Measurements from ENCODE around the gene ELMOD3.
"Not testable (repeated sequence)": the region's sequence is repeated elsewhere in the genome, so short reads cannot be mapped to it uniquely, and the experiment has no call there.

The ELMOD3 gene

DNA sequence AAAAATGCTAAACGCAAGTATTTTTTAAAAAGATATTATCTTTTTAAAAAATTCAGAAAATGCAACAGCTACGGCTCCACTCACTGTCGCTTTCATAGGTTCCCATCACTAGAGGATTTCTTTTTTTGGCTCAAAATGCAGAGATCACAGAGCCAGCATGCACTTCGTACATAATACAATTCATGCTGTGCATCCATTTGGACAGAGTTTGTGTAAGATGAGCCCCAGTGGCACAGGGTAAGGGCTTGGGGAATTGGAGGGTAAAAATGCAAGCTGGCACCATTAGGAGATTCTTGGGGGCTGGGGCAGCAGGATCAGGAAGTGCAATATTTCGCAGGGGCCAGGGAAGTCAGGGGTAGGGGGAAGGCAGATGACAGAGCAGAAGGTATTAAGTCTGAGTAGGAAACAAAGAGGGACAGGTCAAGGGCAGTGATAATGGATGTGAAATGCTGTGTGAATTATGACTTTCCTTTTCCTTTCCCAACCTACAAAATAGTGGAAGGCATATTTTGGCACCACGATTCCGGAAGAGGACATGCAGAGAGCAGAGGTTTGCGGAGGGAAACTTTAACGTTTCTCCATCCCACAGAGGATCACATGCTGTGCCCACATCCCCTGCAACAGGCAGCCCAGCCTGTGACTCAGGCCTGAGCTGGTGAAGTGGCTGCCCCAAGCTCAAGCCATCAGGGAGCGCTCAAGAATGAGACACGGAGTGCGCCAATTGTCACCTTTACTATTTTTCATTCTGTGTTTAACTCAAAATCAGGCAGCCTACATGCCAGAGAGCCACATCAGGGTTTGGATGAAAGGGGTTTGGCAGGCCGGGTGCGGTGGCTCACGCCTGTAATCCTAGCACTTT, 50.9 kb downstream of the ELMOD3 start:
- DNase-seq, result peak; percentile 66

DNA sequence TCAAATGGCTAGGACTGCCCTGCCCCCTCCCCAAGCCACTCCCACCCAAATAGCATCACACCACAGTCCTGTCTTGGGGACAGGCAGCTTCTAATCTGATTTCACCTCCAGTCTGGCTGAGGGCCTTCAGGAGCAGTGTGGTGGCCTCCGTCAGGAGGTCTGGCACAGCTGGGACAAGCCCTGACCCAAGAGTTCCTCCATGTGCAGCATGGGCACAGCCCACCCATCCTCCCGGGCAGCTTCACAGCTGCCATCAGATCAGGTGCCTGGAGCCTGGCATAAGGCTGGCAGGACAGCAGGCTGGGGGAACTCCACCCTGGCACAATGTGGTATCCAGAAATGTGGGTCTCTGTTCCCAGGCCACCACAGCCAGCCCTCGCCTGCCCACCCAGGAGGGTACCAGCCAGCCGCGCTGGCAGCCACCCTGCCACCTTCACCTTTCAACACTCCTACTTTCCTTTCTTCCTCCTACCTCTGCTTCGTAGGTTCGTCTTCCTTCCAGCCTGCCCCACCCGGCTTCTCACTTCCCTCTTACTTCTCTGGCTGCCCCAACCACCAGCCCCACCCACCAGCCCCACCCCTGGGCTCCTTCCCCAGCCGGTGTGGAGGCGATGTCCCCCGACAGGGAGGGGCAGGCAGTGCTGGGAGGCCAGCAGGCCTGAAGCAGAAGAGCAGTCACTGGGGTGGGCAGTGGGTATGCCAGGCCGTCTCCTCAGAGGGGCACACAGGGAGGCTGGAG, 55.4 kb downstream of the ELMOD3 start, which contains the start of gene CAPG:
Gene CAPG (minus strand): TSS at position 522 of the 739 bp plus-strand sequence. CDS start 8,221 bp downstream, outside the sequence.
- DNase-seq, result peak; percentile 52

DNA sequence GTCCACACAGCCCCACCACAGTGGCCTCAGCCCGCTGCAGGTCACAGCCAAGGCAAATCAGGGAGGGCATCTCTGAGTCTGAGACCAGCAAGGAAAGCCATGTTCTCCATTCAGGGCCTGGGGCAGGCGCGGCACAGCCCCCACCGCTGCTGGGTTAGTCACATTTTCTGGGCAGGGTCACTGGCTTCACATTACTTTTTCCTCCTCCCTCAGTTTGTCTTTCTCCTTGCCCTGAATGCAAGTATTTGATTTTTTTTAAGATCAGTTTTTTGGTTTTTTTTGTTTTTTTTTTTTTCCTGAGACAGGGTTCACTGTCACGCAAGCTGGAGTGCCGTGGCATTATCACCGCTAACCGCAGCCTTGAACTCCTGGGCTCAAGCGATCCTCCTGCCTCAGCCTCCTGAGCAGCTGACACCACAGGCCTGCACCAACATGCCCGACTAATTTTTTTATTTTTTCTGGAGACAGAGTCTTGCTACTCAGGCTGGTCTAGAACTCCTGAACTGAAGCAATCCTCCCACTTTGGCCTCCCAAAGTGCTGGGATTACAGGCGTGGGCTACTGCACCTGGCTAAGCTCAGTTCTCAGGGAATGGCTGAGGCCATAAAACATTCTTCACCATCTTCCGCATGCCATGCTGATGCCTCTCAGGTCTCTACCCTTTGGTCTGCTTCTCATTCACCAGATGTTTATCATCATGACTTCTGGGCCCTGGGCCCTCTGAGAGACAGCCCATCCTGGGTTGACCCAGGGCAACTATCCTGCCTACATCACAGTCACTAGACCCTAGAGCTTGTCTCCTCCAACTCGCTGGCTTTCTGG, 56.2 kb downstream of the ELMOD3 start:
- DNase-seq, result no peak

DNA sequence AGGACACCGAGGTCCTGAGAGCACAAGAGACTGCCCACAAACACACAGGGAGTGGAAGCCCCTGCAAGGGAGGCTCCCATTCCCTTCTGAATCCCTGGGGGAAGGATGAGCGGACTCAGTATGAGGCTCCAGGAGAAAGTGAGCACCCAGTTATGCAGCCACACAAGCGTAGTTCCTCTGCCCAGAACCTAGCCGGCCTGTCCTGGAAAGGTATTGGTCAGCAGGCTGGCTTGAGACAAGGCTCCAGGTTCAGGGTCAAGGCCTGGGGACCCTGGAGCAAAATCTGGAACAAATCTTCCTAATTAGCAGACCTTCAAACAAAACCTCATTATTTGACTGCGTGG, 56.8 kb downstream of the ELMOD3 start:
- DNase-seq, result no peak

DNA sequence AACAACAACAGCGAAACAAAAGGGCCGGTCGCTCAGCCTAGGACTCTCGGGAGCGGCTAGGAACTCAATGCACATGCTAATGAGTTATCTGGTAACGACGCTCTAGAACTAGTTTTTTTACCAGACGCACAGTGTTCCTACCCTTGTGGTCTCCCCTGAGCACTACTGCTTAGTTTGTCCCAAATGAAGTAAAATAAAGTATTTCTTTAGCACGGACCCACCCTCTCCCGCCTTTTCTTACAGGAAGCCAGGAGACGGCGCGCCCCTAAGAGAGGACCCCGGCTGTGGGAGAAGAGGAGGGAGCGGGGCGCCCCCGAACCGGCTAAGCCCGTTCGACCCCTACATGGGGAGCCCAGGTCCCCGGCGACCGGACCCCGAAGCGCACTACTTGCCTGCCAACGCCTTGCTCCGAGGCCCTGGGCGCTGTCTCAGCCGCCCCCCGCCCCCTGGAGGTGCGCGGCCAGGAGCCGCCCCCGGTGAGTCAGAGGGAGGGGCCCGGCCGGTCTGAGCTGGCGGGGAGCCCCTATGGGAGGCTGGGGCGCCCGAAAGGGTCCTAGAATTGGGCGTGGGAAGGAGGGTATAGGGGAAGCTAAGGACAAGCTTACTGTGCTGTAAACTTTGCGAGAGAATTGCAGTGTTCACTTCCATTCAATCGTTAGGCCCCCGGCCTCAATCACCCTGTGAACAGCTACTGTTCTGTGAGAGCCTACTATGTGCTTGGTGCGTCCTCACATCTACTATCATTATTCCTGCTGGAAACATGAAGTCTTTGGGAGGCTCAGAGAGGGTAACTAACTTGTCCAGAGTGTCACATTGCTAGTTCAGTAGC, 59.2 kb downstream of the ELMOD3 start:
- no peak for DNase-seq

DNA sequence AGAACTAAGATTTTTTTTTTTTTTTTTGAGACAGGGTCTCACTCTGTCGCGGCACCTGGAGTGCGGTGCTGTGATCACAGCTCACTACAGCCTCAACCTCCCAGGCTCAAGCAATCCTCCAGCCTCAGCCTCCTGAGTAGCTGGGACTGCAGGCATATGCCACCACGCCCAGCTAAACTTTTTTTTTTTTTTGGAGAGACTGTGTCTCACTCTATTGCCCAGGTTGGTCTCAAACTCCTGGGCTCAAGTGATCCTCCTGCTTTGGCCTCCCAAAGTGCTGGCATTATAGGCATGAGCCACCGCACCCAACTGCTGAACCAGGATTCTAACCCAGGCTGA, 59.8 kb downstream of the ELMOD3 start:
- DNase-seq, result not testable (repeated sequence)

DNA sequence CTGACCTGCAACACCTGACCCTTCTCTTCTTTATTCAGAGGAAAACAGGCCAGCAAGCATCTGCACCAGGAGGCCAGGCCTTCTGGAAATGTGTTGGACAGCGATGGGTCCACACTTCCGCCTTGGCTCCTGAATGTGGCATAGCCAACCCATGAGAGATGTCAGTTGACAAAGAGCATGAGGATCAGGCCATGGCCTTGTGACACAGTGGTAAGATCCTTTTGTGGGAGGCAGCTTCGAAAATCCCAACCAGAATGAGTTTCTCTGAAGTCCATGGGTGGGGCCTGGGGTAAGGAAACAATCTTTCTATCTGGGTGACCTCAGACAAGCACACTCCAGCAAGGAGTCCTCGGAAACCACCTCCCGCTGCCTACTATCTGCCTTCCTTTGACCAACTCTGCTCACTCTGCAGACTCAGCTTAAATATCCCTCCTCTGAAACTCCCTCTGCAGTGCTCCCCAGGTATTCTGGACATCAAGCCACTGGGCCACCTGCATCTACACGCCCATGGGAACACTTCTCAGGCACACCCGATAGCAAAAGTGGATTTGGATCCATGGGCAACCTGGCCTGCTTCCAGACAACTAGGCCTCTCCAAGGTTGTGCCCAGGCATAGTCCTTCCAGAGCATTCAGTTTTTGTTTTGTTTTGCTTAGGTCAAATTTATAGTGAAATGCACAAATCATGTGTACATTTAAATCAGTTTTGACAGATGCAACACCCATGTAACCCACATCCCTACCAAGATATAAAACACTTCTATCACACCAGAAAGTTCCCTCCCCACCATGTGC, 60.4 kb downstream of the ELMOD3 start:
- DNase-seq, result no peak

DNA sequence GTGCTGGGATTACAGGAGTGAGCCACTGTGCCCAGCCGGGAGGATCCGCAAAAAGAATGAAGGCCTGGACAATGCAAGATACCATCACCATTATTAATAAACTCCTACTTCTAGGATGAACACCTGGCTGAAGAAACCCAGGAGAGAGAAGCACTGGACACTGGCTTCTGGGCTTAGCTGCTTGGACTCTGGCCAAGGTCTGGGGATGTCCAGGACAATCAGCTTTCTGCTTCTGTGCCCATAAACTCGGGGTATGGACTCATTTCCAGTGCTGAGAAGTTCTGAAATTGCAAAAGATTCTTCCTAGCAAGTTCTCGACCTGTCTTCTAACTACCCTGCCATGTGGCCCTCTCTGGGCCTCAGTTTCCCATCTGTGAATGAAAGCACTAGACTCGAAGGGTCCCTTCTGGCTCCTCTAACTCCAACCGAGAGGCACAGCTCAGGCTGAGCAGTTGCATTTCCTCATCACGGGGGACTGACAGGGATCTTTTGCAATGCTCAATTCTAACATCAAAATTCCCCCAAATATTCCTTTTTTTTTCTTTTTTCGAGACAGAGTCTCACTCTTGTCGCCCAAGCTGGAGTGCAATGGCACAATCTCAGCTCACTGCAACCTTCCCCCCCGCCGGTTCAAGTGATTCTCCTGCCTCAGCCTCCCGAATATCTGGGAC, 61.5 kb downstream of the ELMOD3 start:
- DNase-seq, result no peak

DNA sequence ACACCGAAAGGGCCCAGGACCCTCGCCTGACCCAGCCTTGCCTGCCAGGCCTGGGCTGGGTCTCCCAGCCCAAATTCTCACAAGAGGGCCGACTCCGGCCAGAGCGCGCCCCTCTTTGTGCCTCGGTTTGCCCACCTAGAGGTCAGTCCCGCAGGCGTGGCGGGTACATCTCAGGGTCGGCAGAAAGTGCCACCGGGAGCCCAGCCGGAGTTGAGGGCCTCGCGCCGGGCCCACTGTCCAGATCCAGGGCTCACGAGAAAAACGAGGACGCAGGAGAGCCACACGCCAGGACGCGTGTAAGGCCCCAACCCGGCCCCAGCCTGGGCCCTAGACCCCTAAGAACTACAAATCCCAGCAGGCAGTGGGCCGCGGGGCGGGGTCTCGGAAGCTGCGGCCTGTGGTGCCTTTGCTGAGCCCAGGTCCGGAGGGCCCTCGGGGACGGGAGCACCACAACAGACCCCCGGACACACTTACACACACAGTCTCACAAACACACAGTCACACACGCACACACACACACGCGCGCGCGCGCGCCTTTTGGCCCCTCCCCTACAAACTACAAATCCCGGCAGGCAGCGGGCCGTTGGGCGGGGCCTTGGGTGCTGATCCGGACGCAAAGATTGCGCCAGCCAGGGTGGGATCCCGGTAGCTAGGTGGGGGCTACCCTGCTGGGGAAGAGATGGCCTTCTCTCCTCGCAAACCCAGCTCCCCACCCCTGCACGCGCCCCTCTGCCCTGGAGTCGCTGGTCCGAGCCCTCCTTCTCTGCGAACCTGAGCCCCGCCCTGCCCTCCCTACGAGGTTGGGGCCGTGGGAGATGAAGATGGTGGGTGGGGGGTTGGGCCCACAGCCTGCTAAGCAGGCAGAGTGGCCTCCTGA, 63.8 kb downstream of the ELMOD3 start, which contains the start of gene SH2D6:
Gene SH2D6 (plus strand): TSS at position 583 of the 877 bp plus-strand sequence. CDS start 10,752 bp downstream, outside the sequence.
- DNase-seq, result peak; percentile 85

DNA sequence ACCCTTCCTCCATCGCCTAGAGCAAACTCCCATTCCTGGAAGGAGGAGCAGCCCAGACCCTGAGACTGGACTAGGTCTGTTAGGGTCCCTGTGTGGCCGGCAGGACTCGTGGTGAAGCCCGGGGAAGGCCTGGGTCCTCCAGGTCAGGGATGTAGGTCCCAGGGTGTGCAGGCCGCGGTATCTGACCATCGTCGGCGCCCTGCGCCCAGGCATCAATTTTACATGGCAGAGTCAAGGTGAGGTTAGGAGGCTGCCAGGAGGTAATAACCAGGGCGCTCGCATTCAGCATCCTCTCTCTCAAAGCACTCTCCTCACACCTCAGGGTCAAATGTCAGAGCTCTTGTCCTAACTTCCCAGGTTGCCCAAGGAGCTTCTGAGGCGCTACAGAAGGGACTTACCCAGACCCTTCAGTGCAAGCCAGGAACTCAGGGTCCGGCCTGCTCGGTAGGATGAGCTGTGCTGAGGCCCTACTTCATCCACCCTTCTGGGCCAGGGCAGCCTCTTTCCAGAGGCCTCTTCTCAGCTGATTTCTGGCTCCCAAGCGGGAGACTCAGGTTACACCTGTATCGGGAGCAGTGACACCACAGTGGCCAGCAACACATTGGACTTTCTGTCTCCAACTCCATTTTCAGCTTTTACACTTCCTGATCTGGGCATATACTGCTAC, 64.6 kb downstream of the ELMOD3 start:
- DNase-seq, result no peak

DNA sequence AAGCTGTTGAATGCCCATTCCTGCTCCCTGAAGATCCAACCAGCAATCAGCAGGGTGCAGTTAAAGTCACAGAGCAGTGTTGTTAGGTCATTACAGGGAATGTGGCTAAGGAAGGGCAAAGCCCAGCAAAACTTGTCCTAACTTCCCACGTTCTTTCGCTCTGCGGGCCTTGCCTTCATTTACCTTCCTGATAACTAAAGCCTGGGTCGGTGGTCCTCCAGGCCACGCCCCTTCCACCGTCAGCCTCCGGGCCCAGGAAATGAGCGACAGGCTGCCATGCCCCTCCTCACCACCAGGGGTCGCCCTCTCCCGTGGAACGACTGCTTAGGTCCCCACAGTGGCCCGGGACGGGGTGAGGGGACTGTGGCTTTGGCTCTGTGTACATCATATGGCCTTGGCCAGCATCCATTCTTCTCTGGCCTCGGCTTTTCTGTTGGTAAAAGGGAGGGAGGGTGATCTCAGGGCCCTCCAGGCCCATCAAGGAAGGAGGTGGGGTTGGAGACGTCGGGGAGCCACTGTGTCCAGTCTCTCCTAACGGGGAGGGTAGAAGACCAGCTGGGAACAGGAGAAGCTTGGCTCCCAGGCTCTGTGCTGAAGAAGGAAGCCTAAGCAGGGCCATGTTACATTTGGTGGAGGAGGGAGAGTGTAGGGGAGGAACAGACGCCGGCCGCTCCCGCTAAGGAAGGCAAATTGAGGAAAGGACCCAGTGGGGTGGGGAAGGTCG, 66.1 kb downstream of the ELMOD3 start:
- DNase-seq, result peak; percentile 89

DNA sequence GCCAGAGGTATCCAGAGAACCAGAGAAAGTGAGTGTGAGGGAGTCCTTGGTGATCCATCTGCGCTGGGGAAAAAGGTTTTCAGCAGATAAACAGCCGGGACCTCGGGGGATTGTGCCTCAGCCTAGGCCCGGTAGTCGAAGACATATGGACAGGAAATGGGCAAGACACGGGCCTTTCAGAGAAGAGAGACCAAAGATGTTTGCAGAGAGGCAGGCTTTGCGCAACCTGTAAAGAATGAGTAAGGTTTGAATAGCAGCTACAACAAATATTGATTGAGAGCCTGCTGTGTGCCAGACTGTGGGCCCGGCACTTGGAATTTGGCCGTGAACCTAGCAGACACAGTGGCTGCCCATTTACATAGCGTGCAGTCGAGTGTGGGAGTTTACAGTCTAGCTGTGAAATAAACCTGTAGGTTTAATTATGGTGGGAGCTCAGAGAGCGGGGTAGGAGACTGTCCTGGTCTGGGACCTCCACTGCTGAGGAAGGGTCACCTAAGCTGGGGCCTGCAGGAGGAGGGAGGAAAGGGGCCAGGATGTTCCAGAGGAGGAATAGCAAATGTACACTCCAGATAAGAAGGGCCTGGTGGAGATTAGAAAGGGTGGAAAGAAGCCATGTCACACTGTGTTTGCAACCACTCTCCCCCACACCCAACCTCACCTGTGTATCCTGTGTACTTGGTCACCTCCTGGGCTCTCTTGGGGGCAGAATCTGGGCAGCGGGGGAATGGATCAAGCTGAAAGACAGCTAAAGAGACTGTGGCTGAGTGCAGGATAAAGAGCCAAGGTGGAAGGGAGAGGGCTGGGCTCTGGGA, 66.9 kb downstream of the ELMOD3 start:
- DNase-seq, result no peak

DNA sequence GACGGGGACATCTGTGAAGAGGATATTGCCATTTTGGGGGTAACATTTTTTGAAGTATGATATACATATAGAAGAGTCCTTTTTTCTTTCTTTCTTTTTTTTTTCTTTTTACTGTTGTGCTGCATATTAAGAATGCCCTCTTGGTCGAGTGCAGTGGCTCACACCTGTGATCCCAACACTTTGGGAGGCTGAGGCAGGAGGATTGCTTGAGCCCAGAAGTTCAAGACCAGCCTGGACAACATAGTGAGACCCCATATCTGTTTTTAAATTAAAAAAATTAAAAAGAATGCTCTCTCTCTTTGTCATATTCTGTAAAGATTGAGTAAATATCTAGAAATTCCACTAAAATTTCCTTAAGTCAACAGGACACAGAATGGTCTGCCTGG, 67.5 kb downstream of the ELMOD3 start:
- DNase-seq, result no peak

DNA sequence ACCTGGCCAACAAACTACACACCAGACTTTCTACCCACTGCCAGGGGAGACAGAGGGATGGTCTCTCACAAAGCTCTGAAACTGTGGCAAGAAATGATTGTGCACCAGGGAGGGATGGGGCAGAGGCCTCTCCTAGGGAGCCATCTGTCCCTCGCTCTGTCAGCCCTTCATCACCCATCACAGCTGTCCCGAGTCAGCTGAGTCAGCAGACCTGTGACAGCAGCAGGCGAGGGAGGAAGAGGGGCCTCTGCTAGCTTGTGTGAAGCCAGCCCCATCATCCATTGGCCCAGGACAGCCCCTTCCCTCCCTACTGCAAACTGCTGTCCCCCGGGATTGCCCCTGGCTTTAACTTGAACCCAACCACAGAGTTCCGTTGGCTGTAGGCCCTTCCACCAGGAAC, 69.0 kb downstream of the ELMOD3 start:
- DNase-seq, result no peak

DNA sequence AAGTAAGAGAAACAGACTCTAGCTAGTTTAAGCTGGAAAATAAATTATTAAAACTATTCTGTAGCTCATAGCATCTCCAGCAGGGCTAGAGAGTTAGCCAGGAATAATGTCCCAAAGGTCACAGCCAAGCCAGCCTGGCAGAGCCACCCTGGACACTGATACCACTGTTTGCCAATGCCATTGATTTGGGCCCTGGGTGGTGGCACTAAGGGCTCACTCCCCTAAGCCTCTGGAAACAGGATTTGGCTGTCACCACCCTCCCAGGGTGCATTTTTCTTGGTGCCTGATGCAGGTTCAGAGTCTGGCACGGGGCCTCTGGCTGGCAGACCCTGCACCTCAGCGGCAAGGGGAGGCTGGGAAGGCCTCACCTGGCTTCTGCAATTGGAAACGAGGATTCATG, 71.0 kb downstream of the ELMOD3 start:
- DNase-seq, result no peak

DNA sequence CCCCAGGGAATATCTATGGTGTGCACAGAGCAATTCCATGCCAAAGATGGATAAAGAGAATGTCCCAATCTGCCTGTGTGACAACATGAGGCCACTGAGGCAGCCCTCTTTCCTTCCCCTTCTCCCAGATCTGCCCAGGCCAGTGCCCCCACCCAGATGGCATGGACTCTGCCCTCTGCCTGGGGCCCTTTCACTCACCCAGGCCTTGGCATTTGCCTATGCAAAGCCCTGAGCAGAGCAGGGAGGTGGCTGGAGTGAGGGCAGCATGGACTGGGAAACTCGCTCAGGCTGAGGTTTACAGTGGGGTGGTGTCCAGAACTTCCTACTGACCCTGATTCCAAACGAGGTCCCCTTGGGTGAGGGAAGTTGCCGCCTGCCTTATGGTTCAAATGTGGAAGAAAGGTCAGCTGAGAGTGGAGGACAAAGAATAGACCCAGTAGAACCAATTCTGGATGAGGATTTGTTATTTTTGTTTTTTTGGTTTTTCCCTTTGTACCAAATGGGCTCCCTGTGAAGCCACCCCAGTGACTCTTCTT, 72.8 kb downstream of the ELMOD3 start:
- no peak for DNase-seq

DNA sequence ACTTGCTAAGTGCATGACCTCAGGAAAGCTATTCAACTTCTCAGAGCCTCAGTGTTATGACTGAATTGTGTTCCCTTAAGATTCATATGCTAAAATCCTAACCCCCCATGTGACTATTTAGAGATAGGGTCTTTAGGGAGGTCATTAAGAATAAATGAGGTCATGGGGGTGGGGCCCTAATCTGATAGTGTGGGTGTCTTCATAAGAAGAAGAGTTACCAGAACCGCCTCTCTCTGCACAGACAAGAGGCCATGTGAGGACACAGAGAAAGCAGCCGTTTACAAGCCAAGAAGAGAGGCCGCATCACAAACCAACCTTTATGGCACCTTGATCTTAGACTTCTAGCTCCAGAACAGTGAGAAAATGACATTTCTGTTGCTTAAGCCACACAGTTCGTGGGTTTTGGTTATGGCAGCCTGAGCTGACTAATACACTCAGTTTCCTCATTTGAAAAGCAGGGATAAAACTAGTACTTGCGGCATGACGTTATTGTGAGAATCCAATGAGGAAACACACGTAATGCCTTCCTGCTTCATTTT, 73.8 kb downstream of the ELMOD3 start:
- DNase-seq, result no peak

All from CD4-positive, alpha-beta T cell treated with Interleukin-17A for 1 hour (primary cell).